Endothelial cell of umbilical vein (primary cell): ENCODE data around the gene ANKRD44. TPM values are rescaled to one million over a fixed set of nuclear protein-coding genes. Genes with fewer than 3 reads are reported as not detected.

ENCODE experiments used
- BruUV-seq: library from RNA; stranded (reverse); fragments of 400-500 nt; replicated peaks from 2 replicates; lab custom pipeline; 2021; lab: Mats Ljungman, UMichigan
- CTCF ChIA-PET: fragments of 300-600, 350-600 bp; sonication (Branson Sonifier 250); formaldehyde crosslinking; loops from one replicate; lab custom pipeline; 2021; ENCODE audit warnings: antibody characterized with exemption, inconsistent platforms; lab: Charles Lee
- POLR2A ChIA-PET: fragments of 300-600, 350-600 bp; sonication (Branson Sonifier 250); formaldehyde crosslinking; loops from one replicate; lab custom pipeline; 2021; ENCODE audit warnings: antibody characterized with exemption, inconsistent platforms; lab: Charles Lee
- DNase-seq: peaks from one replicate; pipeline ENCODE4 v3.0.0-alpha.2; 2011; ENCODE audit warnings: low read depth, low spot score
- FAIRE-seq: peaks from 2 replicates; lab custom pipeline; 2011; peaks lifted over from hg19 to GRCh38; lab: Jason Lieb, UNC
- H2AFZ ChIP-seq: 2 replicates; pipeline ENCODE4 v1.6.0; 2012; ENCODE audit warnings: low read depth, low read length, control low read depth, inconsistent platforms
- H3K27ac ChIP-seq: 2 replicates; pipeline ENCODE4 v1.5.1; 2011; ENCODE audit warnings: low read depth, mild to moderate bottlenecking, control low read depth, low read length, moderate library complexity; ENCODE audit not compliant: insufficient read depth
- H3K27me3 ChIP-seq, 2 experiments: 2 replicates each; pipeline versions ENCODE4 v1.6.0 to v1.6.1; 2011; ENCODE audit warnings: low read length in 2 of 2, mixed read lengths in 1 of 2; ENCODE audit not compliant: control insufficient read depth in 2 of 2, insufficient read depth in 2 of 2
- H3K36me3 ChIP-seq, 2 experiments: 2 replicates in 1 of 2; 3 replicates in 1 of 2; pipeline ENCODE4 v1.5.1; 2011; ENCODE audit warnings: low read length in 2 of 2, mild to moderate bottlenecking in 1 of 2, moderate library complexity in 1 of 2; ENCODE audit not compliant: control insufficient read depth in 2 of 2, insufficient read depth in 2 of 2; ENCODE audit errors: extremely low read depth in 1 of 2
- H3K4me1 ChIP-seq: 3 replicates; pipeline ENCODE4 v1.5.1; 2011; ENCODE audit warnings: mild to moderate bottlenecking, low read length; ENCODE audit not compliant: control insufficient read depth, insufficient read depth; ENCODE audit errors: extremely low read depth
- H3K4me2 ChIP-seq: 2 replicates; pipeline ENCODE4 v1.6.1; 2011; ENCODE audit warnings: low read length, control low read depth, mixed read lengths; ENCODE audit not compliant: insufficient read depth
- H3K4me3 ChIP-seq, 3 experiments: fragments of 200-600 bp in 1 of 3; sonication (generic), shearing (Covaris generic) in 1 of 3; replicated peaks in 1 of 3; 2 replicates each; pipeline ENCODE4 v1.5.1; 2011 to 2016; ENCODE audit warnings: control low read depth in 3 of 3, low read length in 3 of 3, mild to moderate bottlenecking in 2 of 3, inconsistent platforms in 1 of 3, low read depth in 1 of 3, moderate library complexity in 1 of 3; ENCODE audit not compliant: insufficient read depth in 1 of 3
- H3K79me2 ChIP-seq: 2 replicates; pipeline ENCODE4 v1.6.0; 2012; ENCODE audit warnings: low read length, inconsistent platforms; ENCODE audit not compliant: control insufficient read depth, insufficient read depth
- H3K9ac ChIP-seq: replicated peaks from 2 replicates; pipeline ENCODE3; 2011; ENCODE audit warnings: low read length, control low read depth; ENCODE audit not compliant: insufficient read depth; ENCODE audit errors: extremely low read depth
- H3K9me1 ChIP-seq: replicated peaks from 3 replicates; pipeline ENCODE4 v1.6.0; 2011; ENCODE audit warnings: mild to moderate bottlenecking, low read length; ENCODE audit not compliant: control insufficient read depth, insufficient read depth; ENCODE audit errors: extremely low read depth
- H3K9me3 ChIP-seq: replicated peaks from 2 replicates; pipeline ENCODE4 v1.5.1; 2012; ENCODE audit warnings: low read length, inconsistent platforms; ENCODE audit not compliant: control insufficient read depth, insufficient read depth
- H4K20me1 ChIP-seq: replicated peaks from 2 replicates; pipeline ENCODE3; 2011; ENCODE audit warnings: mild to moderate bottlenecking, low read length; ENCODE audit not compliant: control insufficient read depth, insufficient read depth; ENCODE audit errors: extremely low read depth
- EZH2 ChIP-seq: IDR thresholded peaks from 2 replicates; pipeline ENCODE4 v1.6.1; 2012; ENCODE audit warnings: borderline replicate concordance, low read depth, mild to moderate bottlenecking, moderate library complexity, low read length, inconsistent platforms; ENCODE audit not compliant: severe bottlenecking
- FOS ChIP-seq: IDR thresholded peaks from 2 replicates; pipeline ENCODE4 v1.6.1; 2011; ENCODE audit warnings: mild to moderate bottlenecking, low read length, moderate library complexity, borderline replicate concordance; ENCODE audit not compliant: insufficient read depth
- GATA2 ChIP-seq: IDR thresholded peaks from 2 replicates; pipeline ENCODE4 v1.7.0; 2011; ENCODE audit warnings: low read depth, mild to moderate bottlenecking, moderate library complexity, mixed read lengths, low read length; ENCODE audit not compliant: insufficient read length, insufficient read depth
- JUN ChIP-seq: IDR thresholded peaks from 2 replicates; pipeline ENCODE4 v1.6.1; 2011; ENCODE audit warnings: borderline replicate concordance, low read depth; ENCODE audit not compliant: insufficient read length, insufficient read depth
- MYC ChIP-seq: IDR thresholded peaks from one replicate; pipeline ENCODE4 v1.6.1; 2011; ENCODE audit warnings: mild to moderate bottlenecking, low read depth, low read length
- POLR2A ChIP-seq: IDR thresholded peaks from 2 replicates; pipeline ENCODE4 v1.6.1; 2012; ENCODE audit warnings: low read depth, mild to moderate bottlenecking, control low read depth, low read length
- POLR2AphosphoS5 ChIP-seq: IDR thresholded peaks from 2 replicates; pipeline ENCODE4 v1.6.1; 2012; ENCODE audit warnings: low read depth, mild to moderate bottlenecking, control low read depth, low read length, moderate library complexity; ENCODE audit not compliant: insufficient read depth
- dilution Hi-C: fragments of 300-500 bp; cut with MboI; formaldehyde crosslinking; loops from one replicate; pipeline ENCODE4 v1.15.0; 2019; ENCODE audit warnings: low sequenced_read_pairs; ENCODE audit not compliant: extremely low pct_ligation_motif_present
- intact Hi-C: fragments of 100-400 bp; cut with micrococcal nuclease; formaldehyde crosslinking; loops from one replicate; pipeline ENCODE4 v1.10.0; 2022
- polyA plus RNA-seq, 4 experiments: library from polyadenylated mRNA; depleted of rRNA in 3 of 4; stranded (reverse) in 3 of 4; unstranded in 1 of 4; fragments of >200 nt; gene quantifications; 2 replicates each; pipeline versions ENCODE4 v1.2.1 to v1.2.3, GENCODE V29; 2011 to 2012; ENCODE audit warnings: missing spikeins in 1 of 4
- total RNA-seq: library from RNA; stranded (reverse); gene quantifications from 2 replicates; pipeline ENCODE4 v1.2.3, GENCODE V29; 2021
- TF ChIP-seq, protein P1 (sequence below), 2 donors: IDR thresholded peaks; 1 replicate in 1 of 2; 2 replicates in 1 of 2; pipeline ENCODE4 v1.5.1; 2011; ENCODE audit warnings: low read length in 2 of 2, mild to moderate bottlenecking in 2 of 2, moderate library complexity in 2 of 2, control low read depth in 1 of 2, inconsistent platforms in 1 of 2, low read depth in 1 of 2; ENCODE audit not compliant: insufficient read depth in 1 of 2; ENCODE audit errors: extremely low read depth in 1 of 2
- TF ChIP-seq, protein P2 (sequence below): IDR thresholded peaks from 2 replicates; pipeline ENCODE4 v1.6.1; 2011; ENCODE audit not compliant: insufficient read depth, insufficient read length

Gene ANKRD44
- total and polyA plus RNA-seq, 2 donors (not counting 3 experiments of a cell fraction or from before 2014, with no cell fraction given): 3.4 to 6.1 TPM

DNA sequence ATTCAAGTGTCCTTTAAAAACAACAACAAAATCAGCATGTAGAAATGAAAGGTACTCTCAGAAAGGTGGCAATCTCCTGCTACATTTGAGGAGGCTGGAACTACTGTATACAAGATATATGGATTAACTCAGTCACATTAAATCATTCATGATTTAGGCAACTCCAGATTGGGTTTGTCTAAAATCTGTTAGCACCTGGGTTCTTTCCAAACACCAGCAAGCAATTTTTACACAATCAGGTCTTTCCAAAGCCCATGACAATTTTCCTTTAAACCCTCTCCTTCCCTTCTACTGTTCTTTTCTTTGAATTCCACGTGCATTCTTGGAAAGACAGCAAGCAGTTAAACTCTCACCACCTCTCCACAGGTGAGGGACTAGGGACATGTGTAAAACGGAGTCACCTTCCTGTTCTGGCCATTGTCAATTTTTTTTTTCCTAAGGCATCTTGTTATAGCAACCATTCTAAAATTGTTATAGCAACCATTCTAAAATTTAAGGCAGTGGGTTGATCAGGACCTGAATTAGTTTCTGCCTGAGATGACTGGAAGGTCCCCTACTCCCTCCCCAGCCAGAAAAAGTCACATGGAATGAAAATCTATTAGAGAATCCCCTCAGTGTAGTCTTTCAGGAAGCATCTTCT lies 113.9 kb downstream of the ANKRD44 start:
- H3K4me3 ChIP-seq: no peak overlapping the region
- dilution Hi-C loops: no loop called here
- FAIRE-seq: no peak
- CTCF ChIA-PET: interaction anchor here (1.2 kb wide), 1 partner anchor 83 kb away, joined by 4 read pairs; no protein-coding TSS in a partner anchor
- no peaks in the 10 kb centered on the region for H3K9me1 ChIP-seq
- H3K9ac ChIP-seq: no peak overlapping the region
- H3K79me2 ChIP-seq: no peaks in the 10 kb centered on the region
- TF ChIP-seq, protein P1, sequence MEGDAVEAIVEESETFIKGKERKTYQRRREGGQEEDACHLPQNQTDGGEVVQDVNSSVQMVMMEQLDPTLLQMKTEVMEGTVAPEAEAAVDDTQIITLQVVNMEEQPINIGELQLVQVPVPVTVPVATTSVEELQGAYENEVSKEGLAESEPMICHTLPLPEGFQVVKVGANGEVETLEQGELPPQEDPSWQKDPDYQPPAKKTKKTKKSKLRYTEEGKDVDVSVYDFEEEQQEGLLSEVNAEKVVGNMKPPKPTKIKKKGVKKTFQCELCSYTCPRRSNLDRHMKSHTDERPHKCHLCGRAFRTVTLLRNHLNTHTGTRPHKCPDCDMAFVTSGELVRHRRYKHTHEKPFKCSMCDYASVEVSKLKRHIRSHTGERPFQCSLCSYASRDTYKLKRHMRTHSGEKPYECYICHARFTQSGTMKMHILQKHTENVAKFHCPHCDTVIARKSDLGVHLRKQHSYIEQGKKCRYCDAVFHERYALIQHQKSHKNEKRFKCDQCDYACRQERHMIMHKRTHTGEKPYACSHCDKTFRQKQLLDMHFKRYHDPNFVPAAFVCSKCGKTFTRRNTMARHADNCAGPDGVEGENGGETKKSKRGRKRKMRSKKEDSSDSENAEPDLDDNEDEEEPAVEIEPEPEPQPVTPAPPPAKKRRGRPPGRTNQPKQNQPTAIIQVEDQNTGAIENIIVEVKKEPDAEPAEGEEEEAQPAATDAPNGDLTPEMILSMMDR (IDR thresholded peaks at IDR 0.05; ENCODE audit: extremely low read depth in 1 of 2, insufficient read depth in 1 of 2, low read depth in 1 of 2, low read length in 2 of 2): no peak
- TF ChIP-seq GATA2 (no peak), POLR2A (no peak), FOS (no peak), EZH2 (no peak), JUN (no peak), POLR2AphosphoS5 (no peak), MYC (no peak)
- TF ChIP-seq, protein P2, sequence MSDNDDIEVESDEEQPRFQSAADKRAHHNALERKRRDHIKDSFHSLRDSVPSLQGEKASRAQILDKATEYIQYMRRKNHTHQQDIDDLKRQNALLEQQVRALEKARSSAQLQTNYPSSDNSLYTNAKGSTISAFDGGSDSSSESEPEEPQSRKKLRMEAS: no peak
- H3K27me3 ChIP-seq: peaks cover 0 to 2% of the 10 kb centered on the region in 2 experiments
- no peaks in the 10 kb centered on the region for H3K36me3 ChIP-seq
- POLR2A ChIA-PET: no interaction called here
- DNase-seq: no peak
- H3K4me1 ChIP-seq: peaks cover 8% of the 10 kb centered on the region
- H2AFZ ChIP-seq: no peak overlapping the region
- H3K27ac ChIP-seq: no peak overlapping the region
- intact Hi-C loops: no loop called here
- no peak overlapping the region for H3K4me2 ChIP-seq
- BruUV-seq: no TSS peak
- no peaks in the 10 kb centered on the region for H3K9me3 ChIP-seq
- no peaks in the 10 kb centered on the region for H4K20me1 ChIP-seq
